Upper lobe of right lung (tissue), 1 donor: Measurements from ENCODE around the gene BRD7. TPM values are rescaled to one million over a fixed set of nuclear protein-coding genes. Genes with fewer than 3 reads are reported as not detected.

Experiments used
- ATAC-seq: fragments of 200-7000 bp; cut with Tn5 transposase; one replicate; pipeline ENCODE4 v1.9.1; 2020; ENCODE audit warnings: mild to moderate bottlenecking, moderate library complexity
- DNase-seq: peaks from one replicate; pipeline ENCODE4 v3.0.0-alpha.2; 2020
- H3K27ac ChIP-seq: fragments of 200-600 bp; one replicate; pipeline ENCODE4 v1.8.0; 2022
- H3K27me3 ChIP-seq: fragments of 200-600 bp; one replicate; pipeline ENCODE4 v1.8.0; 2022; ENCODE audit warnings: mild to moderate bottlenecking
- H3K36me3 ChIP-seq: fragments of 200-600 bp; one replicate; pipeline ENCODE4 v1.8.0; 2022
- H3K4me1 ChIP-seq: fragments of 200-600 bp; one replicate; pipeline ENCODE4 v1.8.0; 2022
- H3K4me3 ChIP-seq: fragments of 200-600 bp; one replicate; pipeline ENCODE4 v1.8.0; 2022; ENCODE audit warnings: mild to moderate bottlenecking
- H3K9me3 ChIP-seq: fragments of 200-600 bp; one replicate; pipeline ENCODE4 v1.8.0; 2022
- CTCF ChIP-seq: fragments of 200-600 bp; IDR thresholded peaks from one replicate; pipeline ENCODE4 v1.8.0; 2022; ENCODE audit warnings: antibody characterized with exemption
- intact Hi-C: fragments of 100-400 bp; cut with DNase I; formaldehyde crosslinking; loops from one replicate; pipeline ENCODE4 v1.11.0; 2022
- total RNA-seq: library from RNA; stranded (reverse); fragmentation: NEBNext Ultra II Directional; extraction: Animal tissue kit (Norgen Biotek cat#: 25700); gene quantifications from one replicate; pipeline ENCODE4 v1.2.1, GENCODE V29; 2021
- donor health status: DM: no; HTN: yes; CAD: no; lungs with severe emphysema.

BRD7 gene
- total RNA-seq, 1 donor from 2014 or later, result 62.9 TPM

- DNase-seq (no peak), ATAC-seq (no peak)
- no peaks in the 10 kb centered on the region for H3K27me3 ChIP-seq
- intact Hi-C loops, result no loop called here
- H3K9me3 ChIP-seq, result no peaks in the 10 kb centered on the region
- H3K4me3 ChIP-seq, result no peak overlapping the region
- H3K27ac ChIP-seq, result no peak overlapping the region
- H3K4me1 ChIP-seq, result peaks cover 17% of the 10 kb centered on the region
- no peak for TF ChIP-seq CTCF
- H3K36me3 ChIP-seq, result peaks cover 36% of the 10 kb centered on the region
Observed at GRCh38 chr16:50306287-50306686, 62.5 kb downstream of the BRD7 start.

GRCh38 chr16:50305441-50306061 lies 63.2 kb downstream of the BRD7 start:
- no peaks in the 10 kb centered on the region for H3K27me3 ChIP-seq
- DNase-seq (peak; percentile 51), ATAC-seq (no peak)
- TF ChIP-seq CTCF, result no peak
- H3K27ac ChIP-seq, result no peak overlapping the region
- H3K36me3 ChIP-seq, result peaks cover 40% of the 10 kb centered on the region
- no peak overlapping the region for H3K4me3 ChIP-seq
- peaks cover 20% of the 10 kb centered on the region for H3K4me1 ChIP-seq
- intact Hi-C loops, result no loop called here
- no peaks in the 10 kb centered on the region for H3K9me3 ChIP-seq

- intact Hi-C loops, result no loop called here
- peaks cover 37% of the 10 kb centered on the region for H3K36me3 ChIP-seq
- H3K4me3 ChIP-seq, result no peak overlapping the region
- H3K27me3 ChIP-seq, result no peaks in the 10 kb centered on the region
- H3K27ac ChIP-seq, result no peak overlapping the region
- ATAC-seq, result no peak
- peaks cover 20% of the 10 kb centered on the region for H3K4me1 ChIP-seq
- H3K9me3 ChIP-seq, result no peaks in the 10 kb centered on the region
- TF ChIP-seq CTCF, result no peak
- peak; percentile 62 for DNase-seq
Observed at GRCh38 chr16:50304467-50305440, 64.0 kb downstream of the BRD7 start.

- H3K36me3 ChIP-seq, result peaks cover 42% of the 10 kb centered on the region
- intact Hi-C loops, result no loop called here
- peaks cover 17% of the 10 kb centered on the region for H3K4me1 ChIP-seq
- no peak overlapping the region for H3K4me3 ChIP-seq
- peak; percentile 81 for DNase-seq
- H3K27ac ChIP-seq, result peak overlapping the region; percentile 71
- no peaks in the 10 kb centered on the region for H3K9me3 ChIP-seq
- no peak for TF ChIP-seq CTCF
- no peaks in the 10 kb centered on the region for H3K27me3 ChIP-seq
- peak; percentile 57 for ATAC-seq
Observed at GRCh38 chr16:50303605-50304466, 65.0 kb downstream of the BRD7 start.

- DNase-seq (peak; percentile 53), ATAC-seq (no peak)
- H3K36me3 ChIP-seq, result peaks cover 44% of the 10 kb centered on the region
- no peak for TF ChIP-seq CTCF
- peak overlapping the region; percentile 71 for H3K27ac ChIP-seq
- H3K9me3 ChIP-seq, result no peaks in the 10 kb centered on the region
- intact Hi-C loops, result no loop called here
- no peaks in the 10 kb centered on the region for H3K27me3 ChIP-seq
- no peak overlapping the region for H3K4me3 ChIP-seq
- peaks cover 17% of the 10 kb centered on the region for H3K4me1 ChIP-seq
Observed at GRCh38 chr16:50303041-50303604, 65.7 kb downstream of the BRD7 start.
